Measurements from ENCODE around the gene KRIT1. TPM values are rescaled to one million over a fixed set of nuclear protein-coding genes. Genes with fewer than 3 reads are reported as not detected.

The KRIT1 gene
- polyA plus RNA-seq, 1 donor from 2014 or later: 39.6 TPM

DNA sequence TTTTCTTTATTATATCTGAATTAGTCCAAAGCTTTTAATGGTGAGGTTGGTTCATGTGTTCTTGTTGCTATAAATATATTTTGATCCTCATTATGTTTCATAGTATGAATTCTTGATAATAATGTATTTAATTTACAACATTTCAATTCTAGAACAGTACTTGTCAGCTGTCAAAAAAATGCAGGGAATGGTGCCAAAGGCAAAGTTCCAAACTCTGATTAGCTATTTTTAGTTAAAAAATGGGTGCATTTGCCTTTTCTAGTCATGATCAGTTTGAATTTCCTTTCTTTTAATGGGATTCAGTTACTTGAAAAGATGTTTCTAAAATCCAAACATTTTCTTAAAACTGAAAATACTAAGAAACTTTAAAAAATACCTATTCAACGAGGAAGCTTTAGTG, 49.7 kb upstream of the KRIT1 start:
- Histone ChIP-seq H3K9me3 (ENCODE audit: low read length) (no peaks in the 10 kb centered on the region), H3K27me3 (ENCODE audit: insufficient read depth, low read depth, low read length) (no peaks in the 10 kb centered on the region), H3K9ac (ENCODE audit: low read length) (no peak overlapping the region), H3K4me2 (ENCODE audit: low read length) (no peak overlapping the region), H3K27ac (ENCODE audit: low read length) (no peak overlapping the region), H4K20me1 (ENCODE audit: insufficient read depth) (no peaks in the 10 kb centered on the region), H3K36me3 (ENCODE audit: insufficient read depth, low read length) (no peaks in the 10 kb centered on the region), H3K4me3 (ENCODE audit: low read length) (no peak overlapping the region), H3K9me2 (ENCODE audit: insufficient read depth, low read length) (no peaks in the 10 kb centered on the region), H2AFZ (ENCODE audit: low read depth, low read length) (no peak overlapping the region), H3F3A (ENCODE audit: insufficient read depth, low read length, poor library complexity, severe bottlenecking) (no peaks in the 10 kb centered on the region), H3K79me2 (replicated peaks; ENCODE audit: insufficient read depth, low read length) (peaks cover 18% of the 10 kb centered on the region)
- no peak for TF ChIP-seq RAD21 (conservative IDR thresholded peaks at IDR 0.05)
- TF ChIP-seq, protein P1, sequence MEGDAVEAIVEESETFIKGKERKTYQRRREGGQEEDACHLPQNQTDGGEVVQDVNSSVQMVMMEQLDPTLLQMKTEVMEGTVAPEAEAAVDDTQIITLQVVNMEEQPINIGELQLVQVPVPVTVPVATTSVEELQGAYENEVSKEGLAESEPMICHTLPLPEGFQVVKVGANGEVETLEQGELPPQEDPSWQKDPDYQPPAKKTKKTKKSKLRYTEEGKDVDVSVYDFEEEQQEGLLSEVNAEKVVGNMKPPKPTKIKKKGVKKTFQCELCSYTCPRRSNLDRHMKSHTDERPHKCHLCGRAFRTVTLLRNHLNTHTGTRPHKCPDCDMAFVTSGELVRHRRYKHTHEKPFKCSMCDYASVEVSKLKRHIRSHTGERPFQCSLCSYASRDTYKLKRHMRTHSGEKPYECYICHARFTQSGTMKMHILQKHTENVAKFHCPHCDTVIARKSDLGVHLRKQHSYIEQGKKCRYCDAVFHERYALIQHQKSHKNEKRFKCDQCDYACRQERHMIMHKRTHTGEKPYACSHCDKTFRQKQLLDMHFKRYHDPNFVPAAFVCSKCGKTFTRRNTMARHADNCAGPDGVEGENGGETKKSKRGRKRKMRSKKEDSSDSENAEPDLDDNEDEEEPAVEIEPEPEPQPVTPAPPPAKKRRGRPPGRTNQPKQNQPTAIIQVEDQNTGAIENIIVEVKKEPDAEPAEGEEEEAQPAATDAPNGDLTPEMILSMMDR (IDR thresholded peaks at IDR 0.05; ENCODE audit: poor library complexity, severe bottlenecking): no peak
- no peak for TF ChIP-seq TAF1 (IDR thresholded peaks at IDR 0.05; ENCODE audit: low read depth)
- no peak for TF ChIP-seq SMC3 (conservative IDR thresholded peaks at IDR 0.05; ENCODE audit: poor library complexity)
- TF ChIP-seq MXI1 (conservative IDR thresholded peaks at IDR 0.05; ENCODE audit: poor library complexity, severe bottlenecking): no peak
- TF ChIP-seq, protein P2, sequence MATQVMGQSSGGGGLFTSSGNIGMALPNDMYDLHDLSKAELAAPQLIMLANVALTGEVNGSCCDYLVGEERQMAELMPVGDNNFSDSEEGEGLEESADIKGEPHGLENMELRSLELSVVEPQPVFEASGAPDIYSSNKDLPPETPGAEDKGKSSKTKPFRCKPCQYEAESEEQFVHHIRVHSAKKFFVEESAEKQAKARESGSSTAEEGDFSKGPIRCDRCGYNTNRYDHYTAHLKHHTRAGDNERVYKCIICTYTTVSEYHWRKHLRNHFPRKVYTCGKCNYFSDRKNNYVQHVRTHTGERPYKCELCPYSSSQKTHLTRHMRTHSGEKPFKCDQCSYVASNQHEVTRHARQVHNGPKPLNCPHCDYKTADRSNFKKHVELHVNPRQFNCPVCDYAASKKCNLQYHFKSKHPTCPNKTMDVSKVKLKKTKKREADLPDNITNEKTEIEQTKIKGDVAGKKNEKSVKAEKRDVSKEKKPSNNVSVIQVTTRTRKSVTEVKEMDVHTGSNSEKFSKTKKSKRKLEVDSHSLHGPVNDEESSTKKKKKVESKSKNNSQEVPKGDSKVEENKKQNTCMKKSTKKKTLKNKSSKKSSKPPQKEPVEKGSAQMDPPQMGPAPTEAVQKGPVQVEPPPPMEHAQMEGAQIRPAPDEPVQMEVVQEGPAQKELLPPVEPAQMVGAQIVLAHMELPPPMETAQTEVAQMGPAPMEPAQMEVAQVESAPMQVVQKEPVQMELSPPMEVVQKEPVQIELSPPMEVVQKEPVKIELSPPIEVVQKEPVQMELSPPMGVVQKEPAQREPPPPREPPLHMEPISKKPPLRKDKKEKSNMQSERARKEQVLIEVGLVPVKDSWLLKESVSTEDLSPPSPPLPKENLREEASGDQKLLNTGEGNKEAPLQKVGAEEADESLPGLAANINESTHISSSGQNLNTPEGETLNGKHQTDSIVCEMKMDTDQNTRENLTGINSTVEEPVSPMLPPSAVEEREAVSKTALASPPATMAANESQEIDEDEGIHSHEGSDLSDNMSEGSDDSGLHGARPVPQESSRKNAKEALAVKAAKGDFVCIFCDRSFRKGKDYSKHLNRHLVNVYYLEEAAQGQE (IDR thresholded peaks at IDR 0.05; ENCODE audit: borderline replicate concordance): no peak
- TF ChIP-seq EP300 (conservative IDR thresholded peaks at IDR 0.05; ENCODE audit: poor library complexity, severe bottlenecking): no peak
- TF ChIP-seq POLR2AphosphoS5 (IDR thresholded peaks at IDR 0.05): no peak
- no peak for TF ChIP-seq EZH2 (IDR thresholded peaks at IDR 0.05; ENCODE audit: borderline replicate concordance, insufficient read depth, low read length, poor library complexity, severe bottlenecking)

DNA sequence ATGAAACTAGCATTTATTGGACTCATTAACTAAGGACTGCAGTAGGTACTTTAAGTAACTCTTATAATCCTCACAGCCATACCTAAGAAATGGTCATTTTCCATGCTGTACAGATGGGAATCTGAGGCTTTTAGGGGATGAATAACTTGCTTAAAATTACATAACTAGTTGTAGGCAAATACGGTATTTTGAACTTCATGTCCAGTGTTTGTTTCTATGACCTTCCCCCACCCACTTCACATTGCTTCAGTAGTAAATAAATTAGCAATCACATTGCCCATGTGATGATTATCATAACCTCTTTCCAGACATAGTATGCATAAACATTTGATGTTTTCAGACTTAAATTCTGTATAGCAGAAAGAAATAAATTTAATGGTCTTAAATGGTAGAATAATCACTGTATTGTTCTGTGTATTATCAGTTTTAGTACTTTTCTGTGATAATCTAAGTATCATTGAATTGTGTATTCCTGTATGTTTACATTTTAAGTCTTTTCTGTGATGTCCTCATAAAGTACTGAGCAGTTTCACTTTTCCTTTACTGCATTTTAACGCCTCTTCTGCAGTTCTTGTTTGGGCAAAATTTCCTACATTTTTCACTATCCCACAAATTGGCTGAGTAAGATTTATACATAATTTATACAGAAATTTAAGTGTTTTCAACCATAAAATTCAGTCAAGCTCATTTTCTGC, 48.3 kb upstream of the KRIT1 start:
- H3K9ac ChIP-seq (ENCODE audit: low read length): no peak overlapping the region
- no peaks in the 10 kb centered on the region for H3K27me3 ChIP-seq (ENCODE audit: insufficient read depth, low read depth, low read length)
- no peaks in the 10 kb centered on the region for H3F3A ChIP-seq (ENCODE audit: insufficient read depth, low read length, poor library complexity, severe bottlenecking)
- TF ChIP-seq TAF1 (IDR thresholded peaks at IDR 0.05; ENCODE audit: low read depth) (no peak), POLR2AphosphoS5 (IDR thresholded peaks at IDR 0.05) (no peak), RAD21 (conservative IDR thresholded peaks at IDR 0.05) (no peak)
- no peak overlapping the region for H2AFZ ChIP-seq (ENCODE audit: low read depth, low read length)
- H3K4me3 ChIP-seq (ENCODE audit: low read length): no peak overlapping the region
- H3K27ac ChIP-seq (ENCODE audit: low read length): no peak overlapping the region
- no peaks in the 10 kb centered on the region for H3K36me3 ChIP-seq (ENCODE audit: insufficient read depth, low read length)
- H3K4me2 ChIP-seq (ENCODE audit: low read length): no peak overlapping the region
- H3K79me2 ChIP-seq (replicated peaks; ENCODE audit: insufficient read depth, low read length): peaks cover 23% of the 10 kb centered on the region
- no peaks in the 10 kb centered on the region for H4K20me1 ChIP-seq (ENCODE audit: insufficient read depth)
- H3K9me2 ChIP-seq (ENCODE audit: insufficient read depth, low read length): no peaks in the 10 kb centered on the region
- H3K9me3 ChIP-seq (ENCODE audit: low read length): no peaks in the 10 kb centered on the region

Data from neural cell (in vitro differentiated cells).